Skeletal muscle tissue (tissue), 4 donors: ENCODE results near the gene PPP2R3A. TPM values are rescaled to one million over a fixed set of nuclear protein-coding genes. Genes with fewer than 3 reads are reported as not detected.
"Not testable (repeated sequence)": the region's sequence is repeated elsewhere in the genome, so short reads cannot be mapped to it uniquely, and the experiment has no call there.

Experiments used
- H3K27ac ChIP-seq: one replicate; pipeline ENCODE4 v1.7.0; 2013; ENCODE audit warnings: mild to moderate bottlenecking, low read depth, low read length, inconsistent platforms
- H3K27me3 ChIP-seq, 3 donors: one replicate each; pipeline ENCODE4 v1.7.0; 2013; ENCODE audit warnings: low read length in 3 of 3; ENCODE audit not compliant: control insufficient read depth in 3 of 3, insufficient read depth in 3 of 3
- H3K36me3 ChIP-seq, 3 donors: one replicate each; pipeline ENCODE4 v1.7.0; 2013; ENCODE audit warnings: low read length in 3 of 3; ENCODE audit not compliant: control insufficient read depth in 3 of 3, insufficient read depth in 3 of 3
- H3K4me1 ChIP-seq, 3 donors: one replicate each; pipeline ENCODE4 v1.7.0; 2013; ENCODE audit warnings: low read length in 3 of 3, mild to moderate bottlenecking in 3 of 3; ENCODE audit not compliant: control insufficient read depth in 3 of 3, insufficient read depth in 3 of 3
- H3K4me3 ChIP-seq, 3 donors: one replicate each; pipeline ENCODE4 v1.7.0; 2013; ENCODE audit warnings: low read length in 3 of 3
- H3K9ac ChIP-seq, 3 donors: one replicate each; pipeline ENCODE4 v1.7.0; 2013; ENCODE audit warnings: low read length in 3 of 3, mild to moderate bottlenecking in 3 of 3, moderate library complexity in 2 of 3, low read depth in 1 of 3
- H3K9me3 ChIP-seq, 3 donors: one replicate each; pipeline ENCODE4 v1.7.0; 2013; ENCODE audit warnings: low read length in 3 of 3; ENCODE audit not compliant: control insufficient read depth in 3 of 3
- total RNA-seq: library from RNA; depleted of rRNA; stranded (reverse); fragments of >200 nt; gene quantifications from one replicate; pipeline ENCODE4 v1.2.3, GENCODE V29; 2014
- donor health status: Osteomylitis.

Gene PPP2R3A
- total RNA-seq, 1 donor from 2014 or later, result 45.9 TPM

DNA sequence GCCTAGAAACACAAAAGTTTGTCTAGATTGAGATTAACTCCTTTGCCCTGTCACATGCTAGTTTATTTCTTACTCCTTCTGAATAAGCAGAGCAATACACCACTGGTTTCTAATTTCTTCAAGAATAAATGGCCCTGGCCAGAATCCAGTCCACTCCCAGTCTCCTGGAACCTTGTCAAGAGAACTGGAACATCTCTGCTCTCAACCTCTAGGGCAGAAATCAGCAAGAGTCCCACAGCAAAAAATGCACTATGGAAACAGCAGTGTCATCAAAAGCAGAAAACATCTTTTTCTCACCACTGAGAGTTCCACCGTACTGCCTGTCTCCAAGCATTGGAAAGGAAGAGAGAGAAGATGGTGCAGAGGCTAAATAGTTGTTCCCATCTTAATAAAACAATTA, 35.9 kb upstream of the PPP2R3A start:
- Histone ChIP-seq H3K27me3 (no peaks in the 10 kb centered on the region), H3K4me1 (peaks cover 6 to 18% (median 12%) of the 10 kb centered on the region in 3 donors), H3K27ac (peak overlapping the region; percentile 23), H3K9me3 (no peaks in the 10 kb centered on the region), H3K4me3 (no peak overlapping the region), H3K9ac (no peak overlapping the region), H3K36me3 (no peaks in the 10 kb centered on the region)

DNA sequence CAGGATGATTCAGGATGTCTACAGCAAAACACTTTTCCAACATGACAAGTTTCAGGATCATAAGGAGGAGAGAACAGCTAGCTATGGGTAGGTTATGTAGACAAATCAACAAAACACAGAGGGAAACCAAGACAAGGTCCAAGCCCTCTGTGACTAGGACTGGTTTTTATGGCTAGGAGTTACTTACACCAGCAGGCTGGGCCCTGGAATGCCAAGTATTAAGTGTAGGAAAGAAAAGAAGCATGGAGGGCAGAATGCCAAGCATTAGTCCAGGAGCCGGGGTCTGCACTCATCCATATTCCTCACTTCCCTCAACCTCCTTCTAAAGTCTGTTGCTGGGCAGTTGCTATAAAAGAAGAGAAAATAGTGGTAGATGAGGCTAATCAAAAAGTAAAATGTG, 35.3 kb upstream of the PPP2R3A start:
- H3K9me3 ChIP-seq, result no peaks in the 10 kb centered on the region
- no peak overlapping the region for H3K4me3 ChIP-seq
- no peaks in the 10 kb centered on the region for H3K36me3 ChIP-seq
- no peaks in the 10 kb centered on the region for H3K27me3 ChIP-seq
- H3K9ac ChIP-seq, result no peak overlapping the region
- H3K27ac ChIP-seq, result peak overlapping the region; percentile 9
- peaks cover 6 to 18% (median 12%) of the 10 kb centered on the region in 3 donors for H3K4me1 ChIP-seq

DNA sequence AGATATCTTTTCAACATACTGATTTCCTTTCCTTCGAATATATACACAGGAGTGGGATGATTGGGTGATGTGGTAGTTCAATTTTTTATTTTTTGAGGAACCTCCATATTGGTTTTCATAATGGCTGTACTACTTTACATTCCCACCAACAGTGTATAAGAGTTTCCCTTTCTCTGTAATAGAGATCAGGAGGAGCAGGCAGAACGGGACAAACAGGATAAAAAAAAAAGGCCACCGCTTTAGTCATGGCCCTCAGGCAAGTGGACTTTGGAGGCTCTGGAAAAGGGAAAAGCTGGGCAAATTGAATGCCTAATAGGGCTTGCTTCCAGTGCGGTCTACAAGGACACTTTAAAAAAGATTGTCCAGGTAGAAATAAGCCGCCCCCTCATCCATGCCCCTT, 30.4 kb upstream of the PPP2R3A start:
- H3K9me3 ChIP-seq, H3K27ac ChIP-seq, H3K27me3 ChIP-seq, H3K4me3 ChIP-seq, H3K4me1 ChIP-seq, H3K36me3 ChIP-seq, H3K9ac ChIP-seq: not testable (repeated sequence)

DNA sequence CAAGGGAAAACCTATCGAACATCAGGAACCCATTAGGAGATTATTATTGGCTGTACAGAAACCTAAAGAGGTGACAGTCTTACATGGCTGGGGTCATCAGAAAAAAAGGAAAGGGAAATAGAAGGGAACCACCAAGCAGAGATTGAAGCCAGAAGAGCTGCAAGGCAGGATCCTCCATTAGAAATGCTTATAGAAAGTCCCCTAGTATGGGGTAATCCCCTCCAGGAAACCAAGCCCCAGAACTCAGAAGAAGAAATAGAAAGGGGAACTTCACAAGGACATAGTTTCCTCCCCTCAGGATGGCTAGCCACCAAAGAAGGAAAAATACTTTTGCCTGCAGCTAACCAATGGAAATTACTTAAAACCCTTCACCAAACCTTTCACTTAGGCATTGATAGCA, 27.8 kb upstream of the PPP2R3A start:
- not testable (repeated sequence) for H3K9me3 ChIP-seq, H3K4me1 ChIP-seq, H3K36me3 ChIP-seq, H3K9ac ChIP-seq, H3K27ac ChIP-seq, H3K4me3 ChIP-seq, H3K27me3 ChIP-seq

GRCh38 chr3:135944831-135945230, 20.7 kb upstream of the PPP2R3A start:
- H3K27me3 ChIP-seq, result no peaks in the 10 kb centered on the region
- H3K36me3 ChIP-seq, result no peaks in the 10 kb centered on the region
- H3K4me1 ChIP-seq, result peaks cover 6 to 17% (median 10%) of the 10 kb centered on the region in 3 donors
- H3K9ac ChIP-seq, result peak overlapping the region in 1 of 3 donors; percentile 47
- H3K9me3 ChIP-seq, result no peaks in the 10 kb centered on the region
- peak overlapping the region in 1 of 3 donors; percentile 29 for H3K4me3 ChIP-seq
- peak overlapping the region; percentile 89 for H3K27ac ChIP-seq

DNA sequence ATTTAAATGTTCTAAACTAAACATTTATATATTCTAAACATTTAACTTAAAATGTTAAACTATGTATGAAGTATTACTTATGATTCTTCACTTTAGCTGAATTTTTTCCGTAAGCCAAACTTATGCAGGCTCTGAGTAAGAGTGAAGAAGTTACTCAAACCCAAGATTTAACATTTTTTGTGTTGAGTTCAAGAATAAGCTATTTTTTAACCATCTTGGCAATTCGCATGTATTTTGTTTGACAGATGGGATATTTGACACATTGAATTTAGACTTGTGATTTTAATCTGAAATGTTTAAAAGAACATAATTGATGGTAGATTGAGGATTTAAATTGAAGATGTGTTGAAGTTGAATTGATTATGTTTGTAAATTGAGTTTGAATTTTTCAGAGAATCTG, 14.6 kb upstream of the PPP2R3A start:
- H3K4me1 ChIP-seq, result no peaks in the 10 kb centered on the region
- H3K9ac ChIP-seq, result no peak overlapping the region
- H3K27me3 ChIP-seq, result no peaks in the 10 kb centered on the region

GRCh38 chr3:135964160-135964955, 1.2 kb upstream of the PPP2R3A start:
- Histone ChIP-seq H3K9ac (peak overlapping the region in 1 of 3 donors; percentile 36), H3K36me3 (no peaks in the 10 kb centered on the region), H3K9me3 (peaks cover 0 to 2% (median 0%) of the 10 kb centered on the region in 3 donors), H3K27ac (peak overlapping the region; percentile 92), H3K4me1 (peaks cover 11 to 26% (median 21%) of the 10 kb centered on the region in 3 donors), H3K4me3 (peak overlapping the region in 2 of 3 donors; percentile 15 to 76), H3K27me3 (no peaks in the 10 kb centered on the region)

More for the DNA sequence above, 14.6 kb upstream of the PPP2R3A start:
- Histone ChIP-seq H3K27ac (no peak overlapping the region), H3K36me3 (no peaks in the 10 kb centered on the region), H3K9me3 (peaks cover 0 to 2% (median 1%) of the 10 kb centered on the region in 3 donors), H3K4me3 (no peak overlapping the region)

DNA sequence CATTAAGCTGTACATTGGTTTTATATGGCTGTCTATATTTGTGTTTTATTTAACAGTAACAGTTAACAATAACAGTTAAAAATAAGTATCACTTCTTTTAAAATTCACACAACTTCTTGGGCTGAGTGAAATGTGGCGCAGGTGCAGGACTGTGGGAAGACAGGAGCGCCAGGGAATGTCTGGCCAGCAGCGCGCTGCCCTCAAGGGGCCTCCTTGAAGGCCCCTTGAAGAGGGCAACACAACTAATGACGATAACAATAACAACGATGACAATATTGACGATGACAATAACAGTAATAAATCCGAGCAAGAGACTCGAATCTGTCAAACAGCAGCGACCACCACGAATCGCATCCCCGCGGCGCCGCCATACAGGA, 411 bp upstream of the PPP2R3A start:
- Histone ChIP-seq H3K27me3 (no peaks in the 10 kb centered on the region), H3K4me3 (peak overlapping the region; percentile 75 to 77 (median 76)), H3K9ac (peak overlapping the region; percentile 34 to 57 (median 36)), H3K4me1 (peaks cover 11 to 27% (median 26%) of the 10 kb centered on the region in 3 donors), H3K27ac (peak overlapping the region; percentile 92), H3K9me3 (no peaks in the 10 kb centered on the region), H3K36me3 (no peaks in the 10 kb centered on the region)

GRCh38 chr3:135966271-135966961, 888 bp downstream of the PPP2R3A start:
- H3K4me3 ChIP-seq, result peak overlapping the region; percentile 68 to 78 (median 75)
- H3K9me3 ChIP-seq, result no peaks in the 10 kb centered on the region
- no peaks in the 10 kb centered on the region for H3K27me3 ChIP-seq
- no peaks in the 10 kb centered on the region for H3K36me3 ChIP-seq
- H3K4me1 ChIP-seq, result peaks cover 11 to 38% (median 28%) of the 10 kb centered on the region in 3 donors
- peak overlapping the region; percentile 81 to 87 (median 86) for H3K9ac ChIP-seq
- peak overlapping the region; percentile 92 for H3K27ac ChIP-seq

DNA sequence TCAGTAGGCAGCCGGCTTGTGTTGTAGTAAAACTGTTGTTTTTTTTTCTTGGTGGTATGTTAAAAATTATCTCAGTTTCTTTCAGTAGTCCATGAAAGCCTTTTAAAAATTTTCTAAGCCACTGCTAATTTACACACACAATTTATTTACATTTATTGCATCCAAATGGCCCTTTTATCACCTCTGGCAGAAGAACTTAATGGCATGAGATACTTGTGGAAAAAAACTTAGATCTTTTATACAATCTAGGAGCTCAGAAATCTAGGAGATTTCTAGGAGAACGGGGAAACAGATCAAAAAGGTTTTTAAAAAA, 1.4 kb downstream of the PPP2R3A start:
- peak overlapping the region; percentile 81 to 87 (median 86) for H3K9ac ChIP-seq

More for the DNA sequence above, 1.4 kb downstream of the PPP2R3A start:
- H3K4me3 ChIP-seq, result peak overlapping the region; percentile 68 to 78 (median 75)
- H3K27me3 ChIP-seq, result no peaks in the 10 kb centered on the region
- H3K4me1 ChIP-seq, result peaks cover 11 to 38% (median 28%) of the 10 kb centered on the region in 3 donors
- H3K27ac ChIP-seq, result peak overlapping the region; percentile 92
- H3K36me3 ChIP-seq, result no peaks in the 10 kb centered on the region
- no peaks in the 10 kb centered on the region for H3K9me3 ChIP-seq
